ENCODE results near the gene PRSS16.

Gene PRSS16

DNA sequence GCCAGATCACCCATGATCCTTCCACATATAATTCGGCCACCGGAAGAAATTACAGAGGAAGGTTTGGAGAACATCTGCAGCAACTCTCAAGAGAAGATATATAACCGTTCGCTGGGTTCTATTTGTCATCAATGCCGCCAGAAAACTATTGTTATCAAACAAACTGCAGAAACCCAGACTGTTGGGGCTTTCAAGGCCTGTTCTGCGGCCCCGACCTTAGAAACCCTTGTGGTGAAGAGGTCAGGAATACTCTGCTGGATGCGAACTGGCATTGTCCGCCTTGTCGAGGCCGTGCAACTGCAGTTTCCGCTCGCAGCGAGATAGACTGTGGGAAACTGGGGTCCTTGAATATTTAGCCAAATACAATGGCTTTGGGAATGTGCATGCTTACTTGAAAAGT, 21.3 kb downstream of the PRSS16 start:
- H3K4me2 ChIP-seq = no peak overlapping the region
- no peaks in the 10 kb centered on the region for H3K27me3 ChIP-seq (ENCODE audit: insufficient read depth, low read depth)
- no peaks in the 10 kb centered on the region for H3K36me3 ChIP-seq (ENCODE audit: insufficient read depth)
- H3K27ac ChIP-seq = no peak overlapping the region
- no peak overlapping the region for H2AFZ ChIP-seq (ENCODE audit: low read depth)
- no peaks in the 10 kb centered on the region for H3K4me1 ChIP-seq (ENCODE audit: low read depth, poor library complexity, severe bottlenecking)
- H3K79me2 ChIP-seq (ENCODE audit: insufficient read depth, low read depth) = no peaks in the 10 kb centered on the region
- no peaks in the 10 kb centered on the region for H4K20me1 ChIP-seq (ENCODE audit: insufficient read depth)
- no peak overlapping the region for H3K4me3 ChIP-seq (IDR thresholded peaks at IDR 0.05; ENCODE audit: insufficient read depth, low read depth, low read length)
- TF ChIP-seq, protein P1, sequence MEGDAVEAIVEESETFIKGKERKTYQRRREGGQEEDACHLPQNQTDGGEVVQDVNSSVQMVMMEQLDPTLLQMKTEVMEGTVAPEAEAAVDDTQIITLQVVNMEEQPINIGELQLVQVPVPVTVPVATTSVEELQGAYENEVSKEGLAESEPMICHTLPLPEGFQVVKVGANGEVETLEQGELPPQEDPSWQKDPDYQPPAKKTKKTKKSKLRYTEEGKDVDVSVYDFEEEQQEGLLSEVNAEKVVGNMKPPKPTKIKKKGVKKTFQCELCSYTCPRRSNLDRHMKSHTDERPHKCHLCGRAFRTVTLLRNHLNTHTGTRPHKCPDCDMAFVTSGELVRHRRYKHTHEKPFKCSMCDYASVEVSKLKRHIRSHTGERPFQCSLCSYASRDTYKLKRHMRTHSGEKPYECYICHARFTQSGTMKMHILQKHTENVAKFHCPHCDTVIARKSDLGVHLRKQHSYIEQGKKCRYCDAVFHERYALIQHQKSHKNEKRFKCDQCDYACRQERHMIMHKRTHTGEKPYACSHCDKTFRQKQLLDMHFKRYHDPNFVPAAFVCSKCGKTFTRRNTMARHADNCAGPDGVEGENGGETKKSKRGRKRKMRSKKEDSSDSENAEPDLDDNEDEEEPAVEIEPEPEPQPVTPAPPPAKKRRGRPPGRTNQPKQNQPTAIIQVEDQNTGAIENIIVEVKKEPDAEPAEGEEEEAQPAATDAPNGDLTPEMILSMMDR (conservative IDR thresholded peaks at IDR 0.05; ENCODE audit: low read depth, low read length) = no peak
- no peak overlapping the region for H3K9ac ChIP-seq

DNA sequence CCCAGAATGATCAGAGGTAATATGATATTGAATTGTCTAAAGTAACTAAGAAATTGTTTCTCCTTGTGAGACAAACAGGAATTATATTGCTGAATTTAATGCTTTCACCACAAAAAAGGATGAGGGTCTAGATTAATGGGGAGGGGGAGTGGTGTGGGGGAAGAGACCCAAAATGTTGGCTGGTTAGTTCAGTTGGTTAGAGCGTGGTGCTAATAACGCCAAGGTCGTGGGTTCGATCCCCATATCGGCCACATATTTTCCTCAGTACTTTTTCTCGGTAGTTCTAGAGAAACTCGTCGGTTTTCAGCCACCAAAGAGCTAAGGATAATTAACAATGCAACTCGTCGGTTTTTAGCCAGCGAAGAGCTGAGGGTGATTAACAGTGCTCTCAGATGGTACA, 26.3 kb downstream of the PRSS16 start:
- H3K9ac ChIP-seq = no peak overlapping the region

DNA sequence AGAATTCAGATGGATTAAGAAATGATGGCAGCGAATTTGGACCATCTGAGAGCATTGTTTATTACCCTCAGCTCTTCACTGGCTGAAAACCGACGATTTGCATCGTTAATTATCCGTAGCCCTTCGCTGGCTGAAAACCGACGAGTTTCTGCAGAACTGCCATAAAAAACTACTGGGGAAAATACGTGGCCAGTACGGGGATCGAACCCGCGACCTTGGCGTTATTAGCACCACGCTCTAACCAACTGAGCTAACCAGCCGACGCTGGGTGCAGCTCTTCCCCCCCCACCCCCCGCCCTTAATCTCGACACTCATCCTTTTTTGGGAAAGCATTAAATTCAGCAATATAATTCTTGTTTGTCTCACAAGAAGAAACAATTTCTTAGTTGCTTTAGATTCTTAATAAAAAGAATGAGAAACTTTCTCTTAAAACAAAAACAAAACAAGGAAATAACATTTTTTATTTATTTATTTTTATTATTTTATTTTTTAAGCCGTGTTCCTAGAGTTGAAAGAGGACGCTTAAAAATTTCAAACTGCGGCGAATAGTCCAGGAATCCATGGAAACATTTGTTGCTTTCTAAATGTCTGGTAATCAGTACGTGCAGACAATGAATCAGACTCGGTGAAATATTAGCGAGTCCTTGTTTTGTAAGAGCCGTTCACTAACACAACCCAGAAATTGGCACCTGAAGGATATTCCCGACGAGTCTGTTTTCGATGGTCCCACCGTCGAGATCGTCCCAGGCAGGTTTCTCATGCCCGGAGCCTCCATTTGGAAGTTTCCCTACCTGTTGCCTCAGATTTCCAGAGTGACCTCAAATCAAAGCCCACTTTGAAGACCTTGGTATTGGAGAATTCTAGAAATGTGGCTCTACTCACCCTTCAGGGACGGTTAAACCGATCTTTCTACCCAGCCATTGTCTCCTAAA, 27.8 kb downstream of the PRSS16 start:
- Histone ChIP-seq H3K4me2 (no peak overlapping the region), H3K27me3 (ENCODE audit: insufficient read depth, low read depth) (no peaks in the 10 kb centered on the region), H4K20me1 (ENCODE audit: insufficient read depth) (no peaks in the 10 kb centered on the region), H3K4me1 (ENCODE audit: low read depth, poor library complexity, severe bottlenecking) (no peaks in the 10 kb centered on the region), H3K4me3 (IDR thresholded peaks at IDR 0.05; ENCODE audit: insufficient read depth, low read depth, low read length) (no peak overlapping the region), H3K79me2 (ENCODE audit: insufficient read depth, low read depth) (no peaks in the 10 kb centered on the region), H2AFZ (ENCODE audit: low read depth) (no peak overlapping the region), H3K27ac (no peak overlapping the region), H3K36me3 (ENCODE audit: insufficient read depth) (no peaks in the 10 kb centered on the region), H3K9ac (no peak overlapping the region)
- TF ChIP-seq, protein P1 (conservative IDR thresholded peaks at IDR 0.05; ENCODE audit: low read depth, low read length) = no peak

More for the DNA sequence above, 26.3 kb downstream of the PRSS16 start:
- H4K20me1 ChIP-seq (ENCODE audit: insufficient read depth) = no peaks in the 10 kb centered on the region
- no peak overlapping the region for H3K27ac ChIP-seq
- TF ChIP-seq, protein P1 (conservative IDR thresholded peaks at IDR 0.05; ENCODE audit: low read depth, low read length) = no peak
- H3K4me2 ChIP-seq = no peak overlapping the region
- H3K4me1 ChIP-seq (ENCODE audit: low read depth, poor library complexity, severe bottlenecking) = no peaks in the 10 kb centered on the region
- H3K36me3 ChIP-seq (ENCODE audit: insufficient read depth) = no peaks in the 10 kb centered on the region
- no peaks in the 10 kb centered on the region for H3K27me3 ChIP-seq (ENCODE audit: insufficient read depth, low read depth)
- no peak overlapping the region for H2AFZ ChIP-seq (ENCODE audit: low read depth)
- no peaks in the 10 kb centered on the region for H3K79me2 ChIP-seq (ENCODE audit: insufficient read depth, low read depth)
- H3K4me3 ChIP-seq (IDR thresholded peaks at IDR 0.05; ENCODE audit: insufficient read depth, low read depth, low read length) = no peak overlapping the region

DNA sequence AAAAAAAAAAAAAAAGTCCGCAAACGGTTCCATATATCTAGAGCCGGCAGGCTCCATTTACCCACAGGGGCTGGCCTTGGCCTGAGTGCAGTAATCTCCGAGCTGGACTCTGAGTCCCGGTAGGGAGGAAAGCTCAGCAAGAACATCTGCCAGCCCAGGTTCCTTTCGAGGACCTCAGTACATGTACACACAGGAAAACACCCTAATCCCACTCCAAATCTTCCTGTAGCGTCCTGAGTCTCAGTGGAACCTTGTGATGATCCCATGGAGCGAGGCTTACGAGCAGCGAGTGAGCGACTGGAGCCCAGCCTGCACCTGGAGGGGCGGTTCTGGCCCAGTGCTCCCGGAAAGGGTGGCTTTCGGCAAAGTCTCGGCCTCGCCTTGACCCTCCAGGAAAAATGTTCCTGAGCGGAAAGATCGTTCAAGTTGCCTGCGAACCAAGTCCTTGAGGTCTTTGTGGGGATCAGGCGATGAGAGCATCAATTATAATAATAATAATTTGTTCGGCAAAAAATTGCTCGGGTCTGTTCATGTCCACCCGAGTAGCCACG, 32.1 kb downstream of the PRSS16 start:
- Histone ChIP-seq H3K4me2 (no peak overlapping the region), H3K79me2 (ENCODE audit: insufficient read depth, low read depth) (no peaks in the 10 kb centered on the region), H3K36me3 (ENCODE audit: insufficient read depth) (no peaks in the 10 kb centered on the region), H3K4me1 (ENCODE audit: low read depth, poor library complexity, severe bottlenecking) (no peaks in the 10 kb centered on the region), H3K27me3 (ENCODE audit: insufficient read depth, low read depth) (no peaks in the 10 kb centered on the region), H3K9ac (no peak overlapping the region), H3K27ac (no peak overlapping the region), H4K20me1 (ENCODE audit: insufficient read depth) (no peaks in the 10 kb centered on the region), H2AFZ (ENCODE audit: low read depth) (no peak overlapping the region), H3K4me3 (IDR thresholded peaks at IDR 0.05; ENCODE audit: insufficient read depth, low read depth, low read length) (no peak overlapping the region)
- TF ChIP-seq, protein P1 (conservative IDR thresholded peaks at IDR 0.05; ENCODE audit: low read depth, low read length) = no peak
